Measurements from ENCODE around the gene INPP5E. TPM values are rescaled to one million over a fixed set of nuclear protein-coding genes. Genes with fewer than 3 reads are reported as not detected.

Gene INPP5E
- total RNA-seq, 2 experiments from 2014 or later = 20.2 to 21.3 TPM

DNA sequence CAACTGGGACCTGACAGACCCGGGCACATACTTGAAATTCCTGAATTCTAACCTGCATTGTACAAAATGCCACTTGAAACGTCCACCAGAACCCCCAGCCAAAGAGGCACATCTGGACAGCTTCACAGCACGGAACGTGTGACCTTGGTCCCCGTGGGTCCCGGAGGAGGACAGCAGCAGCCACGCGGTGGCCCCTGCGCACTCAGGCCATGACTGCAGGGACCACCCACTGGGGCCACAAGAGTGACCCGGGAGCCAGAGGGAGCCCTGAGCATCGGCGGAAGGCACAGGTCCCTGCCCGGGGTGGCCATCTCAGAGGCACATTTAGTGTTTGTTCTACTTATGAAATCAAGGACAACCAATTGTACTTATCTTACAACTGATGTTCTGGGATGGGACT lies 37.6 kb downstream of the INPP5E start:
- TF ChIP-seq, protein P1, sequence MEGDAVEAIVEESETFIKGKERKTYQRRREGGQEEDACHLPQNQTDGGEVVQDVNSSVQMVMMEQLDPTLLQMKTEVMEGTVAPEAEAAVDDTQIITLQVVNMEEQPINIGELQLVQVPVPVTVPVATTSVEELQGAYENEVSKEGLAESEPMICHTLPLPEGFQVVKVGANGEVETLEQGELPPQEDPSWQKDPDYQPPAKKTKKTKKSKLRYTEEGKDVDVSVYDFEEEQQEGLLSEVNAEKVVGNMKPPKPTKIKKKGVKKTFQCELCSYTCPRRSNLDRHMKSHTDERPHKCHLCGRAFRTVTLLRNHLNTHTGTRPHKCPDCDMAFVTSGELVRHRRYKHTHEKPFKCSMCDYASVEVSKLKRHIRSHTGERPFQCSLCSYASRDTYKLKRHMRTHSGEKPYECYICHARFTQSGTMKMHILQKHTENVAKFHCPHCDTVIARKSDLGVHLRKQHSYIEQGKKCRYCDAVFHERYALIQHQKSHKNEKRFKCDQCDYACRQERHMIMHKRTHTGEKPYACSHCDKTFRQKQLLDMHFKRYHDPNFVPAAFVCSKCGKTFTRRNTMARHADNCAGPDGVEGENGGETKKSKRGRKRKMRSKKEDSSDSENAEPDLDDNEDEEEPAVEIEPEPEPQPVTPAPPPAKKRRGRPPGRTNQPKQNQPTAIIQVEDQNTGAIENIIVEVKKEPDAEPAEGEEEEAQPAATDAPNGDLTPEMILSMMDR (conservative IDR thresholded peaks at IDR 0.05; ENCODE audit: low read length) = no peak
- TF ChIP-seq EZH2phosphoT487 (IDR thresholded peaks at IDR 0.05; ENCODE audit: borderline replicate concordance, low read depth, low read length) = no peak
- no peak overlapping the region for H3K27ac ChIP-seq (ENCODE audit: low read depth, low read length, poor library complexity, severe bottlenecking)
- no peaks in the 10 kb centered on the region for H3K9me2 ChIP-seq (ENCODE audit: insufficient read depth, low read length)
- H3K4me3 ChIP-seq (ENCODE audit: low read depth, low read length, poor library complexity, severe bottlenecking) = no peak overlapping the region
- CTCF ChIA-PET (ENCODE audit: unreplicated experiment) = no interaction called here
- no peaks in the 10 kb centered on the region for H3K9me3 ChIP-seq (ENCODE audit: low read length)
- H3K79me2 ChIP-seq (ENCODE audit: insufficient read depth, low read depth, low read length) = peaks cover 23% of the 10 kb centered on the region
- TSS peak; percentile 59 for BruUV-seq (replicated peaks)
- peaks cover 10% of the 10 kb centered on the region; the same call in 1 of the 2 replicates for H4K20me1 ChIP-seq (ENCODE audit: insufficient read depth, low read length)
- no peak overlapping the region for H2AFZ ChIP-seq (ENCODE audit: low read length)
- DNase-seq (ENCODE audit: low spot score) = no peak
- H3K4me1 ChIP-seq (ENCODE audit: insufficient read depth, low read length, poor library complexity, severe bottlenecking) = peaks cover 26% of the 10 kb centered on the region
- POLR2A ChIA-PET = interaction anchor here (1.3 kb wide), 1 partner anchor 9 kb away, joined by 3 read pairs; no protein-coding TSS in a partner anchor
- peaks cover 73% of the 10 kb centered on the region for H3K36me3 ChIP-seq (ENCODE audit: insufficient read depth, low read length)
- intact Hi-C loops (cut with micrococcal nuclease; ENCODE audit: unreplicated experiment) = no loop called here
- no peak overlapping the region for H3K4me2 ChIP-seq (ENCODE audit: low read length)

DNA sequence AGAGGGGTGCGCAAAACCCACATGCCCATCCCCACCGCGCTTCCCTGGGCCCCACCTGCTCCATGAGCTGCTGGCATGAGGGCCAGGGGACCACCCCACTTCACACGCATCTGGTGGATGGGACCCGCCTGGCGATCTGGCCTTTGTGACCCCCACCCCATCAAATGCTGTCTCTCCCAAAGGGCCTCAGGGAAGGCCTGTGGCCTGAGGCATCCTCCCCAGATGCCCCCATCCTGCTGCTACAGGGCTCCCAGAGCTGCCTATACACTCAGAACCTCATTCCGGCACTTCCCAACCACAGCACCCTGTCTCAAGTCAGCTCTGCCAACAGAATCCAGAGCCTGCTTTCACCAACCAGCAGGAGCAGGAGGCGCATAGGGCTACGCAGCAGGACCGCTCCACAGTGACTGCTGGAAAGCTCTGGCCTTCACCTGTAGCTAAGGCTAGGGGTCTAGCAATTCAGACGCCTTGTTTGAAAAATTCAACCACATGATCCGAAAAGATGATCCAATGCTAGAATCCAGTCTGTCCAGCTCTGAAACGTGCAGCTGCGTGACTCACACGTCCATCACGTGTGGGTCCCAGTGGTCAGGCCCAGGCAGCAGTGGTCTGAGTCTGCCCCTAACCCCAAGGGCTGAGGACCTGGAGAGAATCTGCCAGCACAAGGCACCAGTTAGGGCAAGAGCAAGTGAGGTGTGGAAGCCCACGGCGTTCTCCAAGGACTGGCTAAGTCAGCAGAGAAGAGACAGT lies 38.3 kb downstream of the INPP5E start:
- Histone ChIP-seq H3K79me2 (ENCODE audit: insufficient read depth, low read depth, low read length) (peaks cover 23% of the 10 kb centered on the region), H3K27ac (ENCODE audit: low read depth, low read length, poor library complexity, severe bottlenecking) (no peak overlapping the region), H4K20me1 (ENCODE audit: insufficient read depth, low read length) (peaks cover 10% of the 10 kb centered on the region; the same call in 1 of the 2 replicates), H2AFZ (ENCODE audit: low read length) (no peak overlapping the region), H3K36me3 (ENCODE audit: insufficient read depth, low read length) (peaks cover 73% of the 10 kb centered on the region), H3K9me3 (ENCODE audit: low read length) (no peaks in the 10 kb centered on the region), H3K4me3 (ENCODE audit: low read depth, low read length, poor library complexity, severe bottlenecking) (no peak overlapping the region), H3K4me1 (ENCODE audit: insufficient read depth, low read length, poor library complexity, severe bottlenecking) (peaks cover 26% of the 10 kb centered on the region), H3K9me2 (ENCODE audit: insufficient read depth, low read length) (no peaks in the 10 kb centered on the region), H3K4me2 (ENCODE audit: low read length) (no peak overlapping the region)
- ChIA-PET POLR2A (interaction anchor here (1.2 to 1.3 kb wide), 2 partner anchors 8 to 10 kb away, joined by 3 to 4 read pairs; partner anchors contain the start of genes ENTR1 and PMPCA), CTCF (ENCODE audit: unreplicated experiment) (interaction anchor here (0.7 kb wide), 1 partner anchor 63 kb away, joined by 3 read pairs; no protein-coding TSS in a partner anchor)
- TF ChIP-seq, protein P1 (conservative IDR thresholded peaks at IDR 0.05; ENCODE audit: low read length) = no peak
- no peak for TF ChIP-seq EZH2phosphoT487 (IDR thresholded peaks at IDR 0.05; ENCODE audit: borderline replicate concordance, low read depth, low read length)
- intact Hi-C loops (cut with micrococcal nuclease; ENCODE audit: unreplicated experiment) = no loop called here
- DNase-seq (ENCODE audit: low spot score) = no peak
- BruUV-seq (replicated peaks) = no TSS peak

Measured in OCI-LY7 (cell line).